NT2/D1 (cell line): ENCODE measurements around the gene ZSWIM6.

Source experiments
- SUZ12 ChIP-seq: IDR thresholded peaks from 2 replicates; pipeline ENCODE4 v1.6.1; 2011; ENCODE audit not compliant: insufficient read length, insufficient read depth; ENCODE audit errors: extremely low read depth
- YY1 ChIP-seq: IDR thresholded peaks from 2 replicates; pipeline ENCODE4 v1.6.1; 2011; ENCODE audit not compliant: insufficient read length, insufficient read depth
- ZNF274 ChIP-seq: IDR thresholded peaks from 2 replicates; pipeline ENCODE4 v1.6.1; 2011; ENCODE audit warnings: mild to moderate bottlenecking, low read depth, low read length

DNA sequence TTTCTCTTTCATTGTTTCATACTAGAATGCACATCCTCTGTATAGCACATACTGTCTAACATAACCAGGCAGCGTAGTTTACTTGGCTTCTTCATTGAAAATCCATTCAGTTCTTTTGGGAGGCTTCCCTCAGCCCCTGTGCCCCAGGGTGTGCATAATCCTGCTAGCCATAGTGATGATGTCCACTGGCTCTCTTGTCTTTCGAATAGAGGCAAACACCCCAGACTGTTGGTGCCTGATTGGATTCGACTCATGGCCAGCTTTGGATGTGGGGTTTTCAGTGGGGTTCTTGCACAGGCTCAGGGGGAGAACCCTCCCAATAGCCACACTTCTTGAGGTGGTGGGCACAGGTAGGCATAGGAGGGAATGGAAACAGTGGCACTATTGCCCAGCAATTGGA lies 53.6 kb downstream of the ZSWIM6 start:
- TF ChIP-seq ZNF274 (no peak), YY1 (no peak), SUZ12 (no peak)
